Body of pancreas (tissue), 4 donors: ENCODE results near the gene FOXP1.

Experiments
- CTCF ChIP-seq, 7 experiments: fragments of 450-650 bp in 4 of 7; fragments of 200-600 bp in 3 of 7; sonication (generic) in 3 of 7; IDR thresholded peaks; one replicate each; pipeline ENCODE4 v1.5.1; 2016 to 2019; ENCODE audit warnings: antibody characterized with exemption in 7 of 7
- POLR2A ChIP-seq, 3 donors: fragments of 450-650 bp; IDR thresholded peaks; one replicate each; pipeline ENCODE4 v1.6.1; 2016; ENCODE audit warnings: antibody characterized with exemption in 3 of 3, mild to moderate bottlenecking in 2 of 3

- TF ChIP-seq CTCF (IDR thresholded peaks at IDR 0.05) (no peak), POLR2A (IDR thresholded peaks at IDR 0.05) (no peak)
Measured at GRCh38 chr3:71031181-71031580, 552.3 kb downstream of the FOXP1 start.
